KBM-7 (cell line): ENCODE data around the gene CHD8.
A peak's percentile ranks its signal among the peaks of the same experiment; 100 is the strongest.

Experiments
- DNase-seq: peaks from one replicate; pipeline ENCODE4 v3.0.0-alpha.2; 2015
- in situ Hi-C: fragments of 300-500 bp; cut with MboI; formaldehyde crosslinking; loops from 2 replicates; pipeline ENCODE4 v1.14.3; 2020; ENCODE audit warnings: low sequenced_read_pairs, low pct_unique_long_range_greater_than_20kb, mixed read lengths

Gene CHD8

GRCh38 chr14:21437063-21437901 lies 18.6 kb downstream of the CHD8 start:
- DNase-seq = peak; percentile 99
- in situ Hi-C loops = no loop called here

- in situ Hi-C loops = no loop called here
- DNase-seq = peak; percentile 15
Observed at GRCh38 chr14:21436567-21437062, 19.3 kb downstream of the CHD8 start.

DNA sequence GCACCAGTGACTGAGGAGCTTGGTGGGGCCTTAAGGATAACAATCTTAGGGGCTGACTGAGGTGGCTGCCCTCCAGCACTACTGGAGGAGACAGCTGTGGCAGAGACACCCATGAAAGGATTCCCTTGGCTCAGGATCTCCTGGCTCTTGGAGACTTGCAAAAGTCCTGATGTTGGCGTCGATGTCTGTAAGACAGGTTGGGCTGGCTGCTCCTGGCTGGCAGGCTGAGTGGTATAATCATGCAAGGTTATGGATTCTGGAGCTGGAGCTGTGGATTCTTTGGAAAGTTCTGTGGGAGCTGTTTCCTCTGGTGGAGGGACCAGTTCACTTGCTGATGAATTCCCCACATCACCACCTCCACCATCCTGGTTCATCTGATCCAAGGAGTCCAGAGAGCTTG lies 24.8 kb downstream of the CHD8 start:
- in situ Hi-C loops = no loop called here

DNA sequence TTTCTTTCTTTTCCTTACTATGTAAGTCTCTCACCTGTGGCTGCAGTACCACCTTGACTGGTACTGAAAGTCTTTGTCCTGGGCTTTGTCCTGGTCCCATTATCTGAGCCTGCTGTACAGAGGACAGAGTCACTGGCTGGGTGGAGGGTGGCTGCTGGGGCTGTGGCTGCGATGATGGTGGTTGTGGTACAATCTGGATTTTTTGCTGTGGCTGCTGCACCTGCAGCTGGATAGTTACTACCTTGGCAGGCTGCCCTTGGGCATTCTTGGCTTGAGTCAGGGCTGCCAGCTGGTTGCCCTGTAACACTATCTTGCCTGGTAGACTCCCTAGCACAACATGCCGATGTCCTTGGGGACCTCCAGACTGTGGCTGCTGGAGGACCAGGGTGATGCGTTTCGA lies 27.0 kb downstream of the CHD8 start:
- no peak for DNase-seq
- in situ Hi-C loops = no loop called here

More for the DNA sequence above, 24.8 kb downstream of the CHD8 start:
- no peak for DNase-seq

GRCh38 chr14:21426692-21427091 lies 29.2 kb downstream of the CHD8 start:
- in situ Hi-C loops = no loop called here
- DNase-seq = no peak

DNA sequence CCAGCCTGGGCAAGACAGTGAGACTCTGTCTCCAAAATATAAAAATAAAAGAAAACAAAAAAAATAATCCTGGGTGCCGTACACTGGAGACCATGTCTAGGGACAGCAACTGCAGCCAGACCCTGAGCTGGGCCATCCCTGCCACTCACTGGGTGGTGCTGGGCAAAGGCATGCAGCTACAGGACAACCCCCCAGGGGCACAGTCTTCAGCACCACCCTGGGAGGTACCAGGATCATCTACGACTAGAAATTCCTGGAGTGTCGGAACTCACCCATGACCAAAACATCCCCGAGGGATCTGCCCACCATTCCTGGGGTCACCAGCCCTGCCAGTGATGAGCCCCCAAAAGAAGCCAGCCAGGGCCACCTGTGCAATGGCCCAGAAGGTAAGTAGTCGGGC lies 36.4 kb downstream of the CHD8 start:
- in situ Hi-C loops = loop anchor here (25.0 kb wide), 1 partner anchor 182 kb away; no protein-coding TSS in a partner anchor
- DNase-seq = no peak

DNA sequence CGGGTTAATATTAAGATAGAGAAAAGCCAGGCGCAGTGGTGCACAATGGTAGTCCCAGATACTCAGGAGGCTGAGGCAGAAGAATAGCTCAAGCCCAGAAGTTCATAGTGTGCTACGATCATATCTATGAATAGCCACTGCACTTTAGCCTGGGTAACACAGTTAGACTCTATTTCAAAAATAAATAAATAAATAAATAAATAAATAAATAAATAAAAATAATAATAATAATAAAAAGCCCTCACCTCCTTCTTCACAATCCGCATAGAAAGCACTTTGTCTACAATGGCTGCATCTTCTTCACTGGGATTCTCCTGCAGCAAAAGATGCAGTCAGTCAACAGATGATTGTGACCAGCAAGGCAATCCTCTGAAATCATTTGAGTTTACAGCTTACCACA lies 40.6 kb downstream of the CHD8 start:
- DNase-seq = no peak
- in situ Hi-C loops = loop anchor here (25.0 kb wide), 1 partner anchor 178 kb away; no protein-coding TSS in a partner anchor

- no peak for DNase-seq
- in situ Hi-C loops = loop anchor here (25.0 kb wide), 1 partner anchor 177 kb away; no protein-coding TSS in a partner anchor
Observed at GRCh38 chr14:21414137-21414631, 41.7 kb downstream of the CHD8 start.

GRCh38 chr14:21408147-21408546 lies 47.8 kb downstream of the CHD8 start:
- DNase-seq = no peak
- in situ Hi-C loops = loop anchor here (25.0 kb wide), 1 partner anchor 171 kb away; no protein-coding TSS in a partner anchor

DNA sequence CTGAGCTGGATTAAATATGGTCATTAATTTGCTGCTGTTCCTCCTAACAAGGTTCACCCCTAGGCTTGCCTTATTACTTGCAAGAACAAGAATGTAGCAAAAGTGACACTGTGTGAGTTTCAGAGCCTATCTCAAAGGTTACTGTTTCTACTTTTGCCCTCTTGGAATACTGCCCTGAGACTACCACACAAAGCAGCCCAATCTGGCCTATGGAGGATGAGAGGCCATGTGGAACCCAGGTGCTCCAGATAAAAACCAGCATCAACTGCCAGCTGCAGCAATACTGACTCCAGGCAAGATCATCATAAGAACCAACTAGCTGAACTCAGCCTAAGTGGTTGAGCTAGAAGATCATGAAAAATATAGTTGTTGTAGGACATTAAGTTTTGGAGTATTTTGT lies 49.7 kb downstream of the CHD8 start:
- in situ Hi-C loops = loop anchor here (25.0 kb wide), 1 partner anchor 169 kb away; no protein-coding TSS in a partner anchor
- DNase-seq = no peak

- no peak for DNase-seq
- in situ Hi-C loops = loop anchor here (25.0 kb wide), 1 partner anchor 168 kb away; no protein-coding TSS in a partner anchor
Observed at GRCh38 chr14:21405097-21405496, 50.8 kb downstream of the CHD8 start.

- no peak for DNase-seq
Observed at GRCh38 chr14:21399311-21399870, 56.5 kb downstream of the CHD8 start.

DNA sequence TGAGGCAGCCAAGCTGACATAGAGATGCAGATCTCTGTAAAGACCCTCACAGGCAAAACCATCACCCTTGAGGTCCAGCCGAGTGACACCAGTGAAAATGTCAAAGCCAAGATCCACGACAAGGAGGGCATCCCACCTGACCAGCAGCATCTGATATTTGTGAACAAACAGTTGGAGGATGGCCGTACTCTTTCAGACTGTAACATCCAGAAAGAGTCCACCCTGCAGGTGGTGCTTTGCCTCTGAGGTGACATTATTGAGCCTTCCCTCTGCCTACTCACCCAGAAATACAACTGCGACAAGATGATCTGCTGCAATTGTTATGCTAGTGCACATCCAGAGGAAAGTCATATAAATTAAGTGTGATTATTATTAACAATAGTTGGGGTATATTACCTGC lies 57.0 kb downstream of the CHD8 start:
- DNase-seq = no peak
- in situ Hi-C loops = no loop called here

More at GRCh38 chr14:21399311-21399870, 56.5 kb downstream of the CHD8 start:
- in situ Hi-C loops = no loop called here

GRCh38 chr14:21395450-21395849 lies 60.5 kb downstream of the CHD8 start:
- DNase-seq = no peak
- in situ Hi-C loops = no loop called here

GRCh38 chr14:21385188-21385904 lies 70.6 kb downstream of the CHD8 start:
- in situ Hi-C loops = no loop called here
- DNase-seq = peak; percentile 83

DNA sequence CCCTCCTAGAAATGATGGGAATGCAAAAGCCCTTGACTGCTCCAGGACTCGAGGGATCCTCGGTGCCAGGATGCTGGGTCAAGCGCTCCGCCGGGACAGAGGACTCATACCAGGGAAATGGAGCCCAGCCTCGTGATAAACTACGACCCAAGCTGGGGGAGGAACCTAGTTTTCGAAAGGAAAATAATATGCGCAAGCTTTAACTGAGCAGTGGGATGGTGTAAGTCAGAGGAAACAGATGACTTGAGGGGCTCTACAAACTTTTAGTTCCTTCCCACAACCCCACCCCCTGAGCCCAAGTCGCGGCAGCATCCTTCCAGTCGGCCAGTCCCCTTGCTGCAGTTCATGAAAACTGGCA lies 71.5 kb downstream of the CHD8 start:
- in situ Hi-C loops = no loop called here
- DNase-seq = no peak

DNA sequence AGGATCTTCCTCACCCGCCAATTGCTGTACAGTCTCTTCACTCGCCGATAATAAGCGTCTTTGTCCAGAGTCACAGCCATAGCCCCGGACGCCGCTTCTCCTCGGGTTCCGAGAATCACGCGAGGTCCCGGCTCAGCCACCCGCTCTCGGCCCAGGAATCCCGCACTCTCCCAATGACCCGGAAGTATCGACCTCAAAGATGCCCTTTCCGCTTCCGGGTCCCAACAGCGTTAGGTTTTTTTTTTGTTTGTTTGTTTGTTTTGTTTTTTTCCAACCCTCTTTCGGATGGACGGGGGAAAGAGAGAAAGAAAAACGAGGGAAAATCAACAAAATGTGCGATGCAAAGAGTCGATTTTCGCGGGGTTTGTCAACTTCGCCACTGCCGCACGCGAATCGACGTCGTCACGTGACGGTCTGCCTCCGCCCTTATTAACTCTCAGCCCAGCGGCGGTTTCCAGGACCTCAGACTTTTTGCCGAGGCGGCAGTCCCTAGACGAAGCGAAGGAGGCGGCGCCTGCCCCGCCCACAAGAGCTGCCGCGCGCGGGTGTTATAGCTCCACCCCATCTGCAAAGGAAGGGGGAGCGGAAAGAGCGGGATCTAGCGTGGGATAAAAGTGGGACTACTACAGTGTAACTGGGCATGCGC lies 72.0 kb downstream of the CHD8 start, which contains the start of gene SUPT16H:
TSS of gene SUPT16H (minus strand) at position 172 of the 646 bp plus-strand sequence. CDS start at position 80, 92 bp downstream.
- peak; percentile 96 for DNase-seq

DNA sequence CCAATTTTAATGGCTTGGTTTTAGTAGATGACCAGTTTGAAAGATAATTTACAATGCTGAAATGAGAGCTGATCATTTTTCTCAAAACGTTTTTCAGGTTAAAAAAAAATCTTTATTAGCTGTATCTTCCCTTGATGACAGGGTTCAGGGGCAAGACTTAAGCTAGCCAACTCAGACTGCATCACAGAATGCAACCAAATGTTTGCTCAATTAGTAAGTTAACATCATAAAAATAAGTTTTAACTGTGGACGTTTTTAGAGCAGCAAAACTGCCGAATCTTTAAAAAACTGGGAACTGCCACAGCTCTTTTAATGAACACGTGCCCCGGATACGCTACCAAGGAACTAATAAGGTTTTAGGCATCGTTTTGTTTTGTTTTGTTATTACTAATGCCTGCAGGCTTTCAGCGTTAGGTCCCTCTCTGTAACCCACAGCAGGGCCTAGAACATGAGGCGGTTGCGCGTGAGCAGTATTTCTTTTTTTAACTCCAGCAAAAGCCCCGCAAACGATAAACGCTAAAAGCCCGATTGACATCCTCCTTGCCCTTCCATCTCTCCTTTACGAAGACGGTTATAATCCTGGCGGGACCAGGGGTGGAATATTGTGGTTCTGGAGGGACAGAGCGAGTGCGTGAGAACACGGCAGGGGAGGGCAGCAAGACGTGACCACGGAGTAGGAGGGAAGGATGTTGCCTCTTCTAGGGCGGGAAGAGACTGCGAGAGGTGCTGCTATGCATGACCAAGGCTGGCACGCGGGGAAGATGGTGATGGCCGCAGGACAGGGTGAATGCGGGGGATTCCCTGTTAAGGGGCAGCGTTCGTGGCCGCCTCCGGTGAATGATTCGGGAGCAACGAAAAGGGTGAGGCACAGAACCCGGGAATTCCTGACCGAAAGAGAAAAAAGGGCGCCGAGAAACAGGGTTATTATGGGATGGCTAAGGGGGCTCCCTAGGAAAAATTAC lies 72.8 kb downstream of the CHD8 start:
- DNase-seq = peak; percentile 66
- in situ Hi-C loops = no loop called here

More for the DNA sequence above, 72.0 kb downstream of the CHD8 start, which contains the start of gene SUPT16H:
- in situ Hi-C loops = no loop called here
